HG02678 (cell line): ENCODE data around the gene SGK1.
"Not testable (repeated sequence)": the region's sequence is repeated elsewhere in the genome, so short reads cannot be mapped to it uniquely, and the experiment has no call there.

Experiments
- ATAC-seq: cut with Tn5 transposase; IDR thresholded peaks from one replicate; pipeline ENCODE4 v1.9.1; 2021; ENCODE audit warnings: mild to moderate bottlenecking, moderate library complexity; ENCODE audit not compliant: unreplicated experiment

Gene SGK1

DNA sequence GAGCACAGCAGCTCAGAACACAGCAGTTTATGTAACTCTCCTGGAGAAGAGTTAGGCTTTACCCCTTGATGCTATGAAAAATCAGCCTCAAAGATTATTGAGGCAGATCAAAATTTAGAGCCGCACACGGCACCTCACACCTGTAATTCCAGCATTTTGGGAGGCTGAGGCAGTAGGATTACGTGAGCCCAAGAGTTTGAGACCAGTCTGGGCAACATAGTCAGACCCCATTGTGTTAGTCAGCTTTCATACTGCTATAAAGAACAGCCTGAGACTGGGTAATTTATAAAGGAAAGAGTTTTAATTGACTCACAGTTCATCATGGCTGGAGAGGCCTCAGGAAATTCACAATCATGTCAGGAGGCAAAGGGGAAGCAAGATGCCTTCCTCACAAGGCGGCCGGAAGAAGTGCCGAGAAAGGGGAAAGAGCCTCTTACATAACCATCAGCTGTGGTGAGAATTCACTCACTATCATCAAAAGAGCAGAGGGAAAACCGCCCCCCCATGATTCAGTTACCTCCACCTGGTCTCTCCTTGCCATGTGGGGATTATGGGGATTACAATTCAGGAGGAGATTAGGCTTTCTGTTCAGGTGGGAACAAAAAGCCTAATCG lies 87.7 kb downstream of the SGK1 start:
- ATAC-seq: no peak

DNA sequence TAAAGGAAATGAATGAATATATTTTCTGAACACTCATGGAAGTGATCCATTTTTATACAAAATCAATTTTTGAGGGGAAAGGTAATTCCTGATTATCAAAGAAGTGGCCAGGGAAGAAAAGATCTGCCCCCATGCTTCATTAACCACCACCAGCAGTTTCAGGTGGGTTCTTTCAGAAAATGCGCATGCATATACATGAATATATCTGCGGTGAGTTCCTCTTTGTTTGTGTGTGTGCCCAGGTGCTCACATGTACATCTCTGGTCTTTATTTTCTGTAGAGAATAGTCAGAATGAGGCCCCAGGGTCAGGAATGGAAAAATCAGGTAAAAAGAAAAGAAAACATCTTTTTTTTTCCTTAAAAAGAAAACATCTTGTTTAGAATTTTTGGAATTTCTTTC lies 88.4 kb downstream of the SGK1 start:
- no peak for ATAC-seq

DNA sequence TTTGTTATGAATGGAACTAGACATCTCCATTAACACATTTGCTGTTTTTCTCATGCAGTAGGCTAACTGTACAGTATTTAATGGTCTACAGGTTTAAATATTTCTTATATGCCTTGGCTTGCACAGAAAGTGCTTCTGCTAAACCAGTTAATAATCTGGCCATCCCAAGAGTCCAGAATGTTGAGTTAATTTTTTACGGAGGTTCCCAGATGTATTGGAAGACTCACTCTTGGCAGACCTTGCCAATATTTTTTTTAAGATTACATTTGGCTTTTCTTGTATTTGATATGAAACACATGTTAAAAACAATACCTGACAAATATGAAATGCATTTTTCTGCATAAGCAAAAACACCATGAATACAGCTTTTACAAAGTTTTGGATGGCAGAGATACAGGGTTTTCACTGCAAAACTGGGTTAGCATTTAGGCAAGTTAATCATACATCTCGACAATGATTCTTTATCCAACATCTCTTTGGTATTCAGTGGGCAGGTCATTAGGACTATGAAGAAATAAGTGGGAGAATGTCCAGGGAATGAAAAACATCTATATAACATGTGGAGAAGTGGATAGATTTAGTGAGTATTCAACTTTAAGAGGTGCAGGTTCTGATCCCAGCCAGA lies 94.0 kb downstream of the SGK1 start:
- ATAC-seq: no peak

DNA sequence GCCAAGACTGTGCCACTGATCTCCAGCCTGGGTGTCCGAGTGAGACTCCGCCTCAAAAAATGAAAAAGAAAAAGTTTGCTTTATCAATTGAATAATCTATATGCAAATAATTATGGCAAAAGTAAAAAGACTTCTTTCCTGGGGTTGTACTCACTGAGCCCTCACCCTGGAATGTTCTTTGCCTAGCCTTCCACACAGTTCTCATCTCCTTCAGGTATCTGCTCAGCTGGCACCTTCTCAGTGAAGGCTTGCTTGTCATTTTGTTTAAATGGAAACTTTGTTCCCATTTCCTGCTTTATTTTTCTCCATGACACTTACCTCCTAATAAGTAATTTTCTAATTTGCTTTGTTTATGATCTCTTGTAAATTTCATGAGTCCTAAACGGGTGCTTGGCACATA lies 96.7 kb downstream of the SGK1 start:
- no peak for ATAC-seq

DNA sequence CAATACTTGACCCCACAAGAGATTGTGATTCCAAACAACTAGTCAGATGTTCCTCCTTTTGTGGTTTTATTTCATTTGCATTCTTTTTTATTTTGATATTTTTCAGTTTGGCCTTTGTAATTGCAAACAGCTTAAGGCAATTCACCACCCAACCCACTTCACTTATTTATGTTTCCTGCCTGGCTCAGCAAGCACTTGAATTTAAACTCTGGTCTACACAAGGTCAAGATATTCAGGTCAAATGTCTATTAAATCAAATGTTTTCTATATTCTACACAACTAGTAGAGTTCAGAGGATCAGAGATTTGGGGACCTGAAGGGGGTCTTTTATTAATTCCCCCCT lies 100.1 kb downstream of the SGK1 start:
- no peak for ATAC-seq

DNA sequence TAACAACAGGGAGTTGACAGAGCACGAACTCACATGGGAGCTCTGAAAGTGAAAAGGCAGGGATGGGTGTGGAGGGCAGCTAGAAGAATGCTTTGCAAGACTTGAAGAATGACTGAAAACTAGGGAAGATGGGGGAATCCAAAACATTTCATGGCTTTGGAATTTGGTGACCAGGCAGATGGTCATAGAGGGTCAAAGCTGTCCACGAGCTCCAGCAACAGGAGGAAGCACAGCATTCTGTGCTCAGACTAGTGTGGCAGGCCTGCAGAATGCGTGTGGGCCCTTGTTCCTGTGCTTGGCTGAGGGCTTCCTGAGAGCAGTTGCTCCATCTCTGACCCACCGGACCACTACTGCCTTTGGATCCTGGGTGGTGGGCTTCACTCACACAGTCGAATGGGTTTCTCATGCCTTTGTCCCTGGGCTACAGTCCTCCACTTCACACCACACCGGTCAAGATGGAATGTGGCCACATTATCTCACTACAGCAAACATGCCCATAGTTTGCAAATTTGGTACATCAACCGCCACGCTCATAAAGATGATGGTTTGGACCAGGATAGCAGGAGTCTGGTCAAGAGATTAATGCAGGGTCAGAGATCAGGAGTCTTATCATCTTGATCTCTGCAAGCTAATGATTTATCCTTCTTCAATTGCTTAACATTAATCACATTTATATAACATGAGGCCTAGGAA lies 100.7 kb downstream of the SGK1 start:
- no peak for ATAC-seq

DNA sequence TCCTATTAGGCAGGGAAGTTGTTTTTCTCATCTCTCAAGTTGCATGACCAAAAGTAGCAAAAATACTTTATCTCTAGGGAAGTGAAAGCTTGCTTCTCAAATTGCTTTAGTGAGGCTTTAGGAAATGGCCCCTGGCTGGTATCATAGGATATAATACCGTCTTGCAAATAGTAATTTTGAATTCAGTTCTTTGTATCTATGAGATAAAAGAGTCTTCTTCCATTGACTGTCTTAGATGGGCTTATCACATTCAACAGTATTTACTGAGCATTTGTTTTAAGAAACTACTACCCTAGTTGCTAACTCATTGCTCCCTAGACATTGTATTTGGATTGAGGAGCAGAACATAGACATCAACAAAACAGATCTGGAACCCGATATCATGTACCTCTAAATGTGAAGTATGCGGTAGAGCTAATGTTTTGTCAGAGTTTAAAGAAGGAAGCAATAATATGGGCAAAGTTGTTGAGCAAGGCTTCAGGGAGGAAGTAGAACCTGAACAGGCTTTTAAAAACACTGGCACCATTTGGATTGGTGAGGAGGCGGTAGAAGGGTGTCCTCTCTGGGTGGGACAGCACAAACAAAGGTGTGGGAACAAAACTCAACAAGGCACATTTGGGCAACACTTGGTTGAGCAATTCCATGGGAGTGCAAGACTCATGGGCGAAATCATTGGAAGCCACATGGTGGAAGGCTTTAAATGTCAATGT lies 101.5 kb downstream of the SGK1 start:
- peak; percentile 45 for ATAC-seq

DNA sequence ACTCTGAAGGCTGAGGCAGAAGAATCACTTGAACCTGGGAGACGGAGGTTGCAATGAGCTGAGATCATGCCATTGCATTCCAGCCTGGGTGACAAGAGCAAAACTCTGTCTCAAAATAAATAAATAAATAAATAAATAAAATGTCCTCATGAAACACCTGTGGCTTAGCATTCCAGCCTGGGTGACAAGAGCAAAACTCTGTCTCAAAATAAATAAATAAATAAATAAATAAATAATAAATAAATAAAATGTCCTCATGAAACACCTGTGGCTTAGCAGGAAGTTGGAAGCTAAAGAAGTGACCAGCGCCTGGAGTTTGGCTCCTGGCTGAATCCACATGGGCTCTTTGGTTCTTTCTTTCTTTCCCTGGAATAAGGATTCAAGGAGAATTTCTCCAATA lies 104.5 kb downstream of the SGK1 start:
- ATAC-seq: not testable (repeated sequence)

DNA sequence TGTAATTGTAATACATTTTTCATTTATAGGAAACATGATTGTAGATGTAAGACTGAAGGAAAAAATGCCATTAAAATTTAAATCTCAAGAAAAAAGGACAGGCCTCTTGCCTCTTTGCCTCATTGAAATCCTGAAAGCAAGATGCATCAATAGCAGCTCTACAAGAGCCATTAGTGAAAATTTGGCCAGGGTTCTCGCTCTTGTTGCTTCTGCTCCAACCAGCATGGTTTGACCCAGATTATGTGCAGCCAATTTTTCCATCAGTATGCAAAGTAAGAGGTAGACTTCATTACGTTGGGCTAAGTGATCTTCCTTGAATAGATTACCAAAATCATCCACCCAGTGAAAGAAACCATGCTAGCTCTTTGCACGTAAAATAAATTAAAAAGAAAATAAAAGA lies 106.6 kb downstream of the SGK1 start:
- no peak for ATAC-seq

DNA sequence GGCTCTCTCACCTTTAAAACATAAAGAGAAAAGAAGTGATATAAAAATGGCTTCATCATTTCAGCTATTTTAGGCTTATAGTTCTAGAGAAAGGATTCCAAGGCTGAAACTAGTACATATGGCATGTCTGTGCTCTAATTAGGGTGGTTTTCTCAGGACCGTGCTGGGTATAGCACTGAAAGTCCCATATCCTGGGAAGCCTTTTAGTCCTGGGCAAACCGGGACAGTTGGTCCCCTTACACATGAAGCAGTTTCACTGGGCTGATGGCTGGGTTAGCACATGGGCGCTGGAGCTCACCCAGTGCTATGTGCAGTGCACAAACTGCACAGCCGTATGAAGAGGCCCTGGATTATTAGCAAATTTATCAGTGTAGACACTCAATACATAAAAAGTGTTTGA lies 110.5 kb downstream of the SGK1 start:
- no peak for ATAC-seq

DNA sequence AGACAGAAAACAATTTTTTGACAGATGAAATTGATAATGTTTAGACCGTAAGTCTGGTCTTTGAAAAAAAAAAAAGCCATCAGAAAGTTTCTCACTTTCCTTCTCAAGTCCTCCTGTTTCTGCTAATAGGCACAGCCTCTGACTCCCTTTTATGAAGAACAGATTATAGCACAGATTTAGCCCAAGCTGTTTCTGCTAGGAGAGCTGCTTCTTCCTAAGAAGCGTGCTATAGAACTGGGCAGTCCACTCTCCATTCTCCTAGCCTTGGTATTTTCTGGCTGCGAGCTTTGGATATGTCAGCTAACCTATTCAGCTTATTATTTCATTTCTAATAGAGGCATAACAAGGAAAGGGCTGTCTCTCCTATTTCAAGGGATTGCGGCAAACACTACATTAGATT lies 112.5 kb downstream of the SGK1 start:
- no peak for ATAC-seq

DNA sequence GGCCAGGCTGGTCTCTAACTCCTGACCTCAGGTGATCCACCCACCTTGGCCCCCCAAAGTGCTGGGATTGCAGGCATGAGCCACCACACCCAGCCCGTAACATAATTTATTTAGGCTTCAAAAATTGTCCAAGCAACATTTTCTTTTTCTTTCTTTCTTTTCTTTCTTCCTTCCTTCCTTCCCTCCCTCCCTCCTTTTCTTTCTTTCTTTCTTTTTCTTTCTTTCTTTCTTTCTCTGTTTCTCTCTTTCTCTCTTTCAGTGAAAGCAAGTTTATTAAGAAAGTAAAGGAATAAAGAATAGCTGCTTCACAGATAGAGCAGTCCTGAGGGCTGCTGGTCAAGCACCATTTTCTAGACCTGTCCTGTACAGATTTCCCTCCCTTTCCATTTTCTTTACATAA lies 113.2 kb downstream of the SGK1 start:
- not testable (repeated sequence) for ATAC-seq

DNA sequence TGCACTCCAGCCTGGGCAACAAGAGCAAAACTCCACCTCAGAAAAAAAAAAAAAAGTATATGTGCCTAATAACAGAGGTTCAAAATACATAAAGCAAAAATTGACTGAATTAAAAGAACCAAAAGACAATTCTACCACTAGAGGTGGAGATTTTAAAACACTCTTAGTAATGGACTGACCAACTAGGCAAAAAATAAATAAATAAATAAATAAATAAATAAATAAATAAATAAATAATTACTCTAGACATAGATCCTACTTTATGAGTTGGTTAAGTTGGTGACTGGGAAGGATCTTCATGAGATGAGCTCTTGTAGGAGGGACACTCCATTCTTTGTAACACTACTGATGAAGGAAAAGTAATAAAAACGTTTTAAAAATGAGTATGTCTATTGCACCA lies 113.9 kb downstream of the SGK1 start:
- no peak for ATAC-seq

DNA sequence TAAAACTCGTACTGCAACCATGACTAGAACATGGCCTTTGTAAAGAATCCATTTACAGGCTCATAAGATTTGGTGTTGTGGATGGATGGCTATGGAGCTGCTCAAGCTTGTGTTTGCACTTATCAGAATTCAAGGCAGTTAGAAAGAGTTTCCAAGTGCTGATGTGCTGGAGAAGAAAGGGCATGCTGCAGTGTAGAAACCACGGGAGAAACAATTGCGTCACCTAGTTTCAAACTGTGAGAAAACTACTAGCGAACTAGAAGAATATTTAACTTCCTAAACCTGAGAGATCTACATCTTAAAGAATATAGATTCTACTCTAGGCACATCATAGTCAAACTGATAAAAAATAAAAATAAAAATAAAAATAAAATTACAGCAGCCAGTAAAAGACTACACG lies 116.2 kb downstream of the SGK1 start:
- no peak for ATAC-seq

DNA sequence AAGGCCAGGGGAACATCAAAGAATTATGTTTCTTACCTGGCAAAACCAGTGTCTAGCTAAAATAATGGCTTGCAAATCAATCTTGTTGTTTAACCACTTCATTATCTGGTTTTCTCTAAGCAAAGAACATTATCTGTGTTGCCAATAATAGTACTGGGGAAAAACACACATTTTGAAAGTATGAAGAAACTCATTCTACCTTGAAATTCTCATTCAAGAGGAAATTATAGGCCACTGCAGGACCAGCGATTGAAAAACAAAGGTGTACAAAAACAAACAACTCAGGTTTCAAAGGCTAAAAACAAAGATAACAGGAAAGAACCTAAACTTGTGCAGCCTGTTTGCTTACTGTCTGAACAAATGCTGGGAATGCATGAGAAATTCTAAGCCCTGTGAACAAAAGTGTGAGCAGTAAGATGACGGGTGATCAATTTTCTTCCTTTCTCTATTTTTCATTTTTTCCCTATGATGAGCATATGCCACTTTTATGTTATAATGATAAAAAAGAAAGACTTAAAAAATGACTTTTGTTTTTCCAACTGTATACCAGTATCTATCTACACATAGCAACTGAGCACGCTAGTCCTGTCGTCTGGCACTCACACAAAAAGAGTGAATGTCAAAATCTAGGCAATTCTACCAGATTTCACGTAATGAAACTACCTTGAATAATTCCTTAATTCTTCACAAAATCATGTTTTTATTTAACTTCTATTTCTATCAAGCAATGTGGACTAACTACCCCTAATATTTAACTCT lies 117.9 kb downstream of the SGK1 start:
- ATAC-seq: peak; percentile 54

DNA sequence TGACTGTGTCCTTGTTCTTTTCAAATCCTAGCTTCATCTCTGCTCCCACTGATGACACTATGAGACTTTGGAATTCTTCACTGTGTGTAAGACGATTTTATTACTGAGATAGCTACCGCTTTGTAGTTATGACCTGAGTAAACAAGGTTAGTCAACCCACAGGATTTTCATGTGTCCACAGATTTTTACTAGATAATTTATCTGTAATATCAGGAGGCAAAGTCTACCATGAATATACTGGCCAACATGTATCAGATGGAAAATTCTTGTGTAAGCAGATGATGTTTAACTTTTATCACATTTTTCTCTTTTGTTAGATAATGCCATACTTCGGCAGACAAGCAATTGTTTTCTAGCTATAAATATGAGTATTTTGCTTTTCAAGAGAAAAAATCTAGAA lies 119.8 kb downstream of the SGK1 start:
- ATAC-seq: no peak

DNA sequence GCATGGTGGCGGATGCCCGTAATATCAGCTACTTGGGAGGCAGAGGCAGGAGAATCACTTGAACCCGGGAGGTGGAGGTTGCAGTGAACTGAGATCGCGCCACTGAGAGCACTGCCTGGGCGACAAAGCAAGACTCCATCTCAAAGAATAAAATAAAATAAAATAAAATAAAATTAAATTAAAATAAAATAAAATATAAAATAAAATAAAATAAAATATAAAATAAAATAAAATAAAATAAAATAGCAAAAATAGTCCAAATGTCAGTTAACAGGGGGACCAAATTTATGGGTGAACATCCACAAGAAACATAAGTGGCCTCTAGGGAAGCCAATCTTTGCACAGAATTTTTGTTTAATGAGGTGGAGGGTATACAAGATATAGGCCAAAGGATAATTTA lies 120.2 kb downstream of the SGK1 start:
- ATAC-seq: not testable (repeated sequence)

DNA sequence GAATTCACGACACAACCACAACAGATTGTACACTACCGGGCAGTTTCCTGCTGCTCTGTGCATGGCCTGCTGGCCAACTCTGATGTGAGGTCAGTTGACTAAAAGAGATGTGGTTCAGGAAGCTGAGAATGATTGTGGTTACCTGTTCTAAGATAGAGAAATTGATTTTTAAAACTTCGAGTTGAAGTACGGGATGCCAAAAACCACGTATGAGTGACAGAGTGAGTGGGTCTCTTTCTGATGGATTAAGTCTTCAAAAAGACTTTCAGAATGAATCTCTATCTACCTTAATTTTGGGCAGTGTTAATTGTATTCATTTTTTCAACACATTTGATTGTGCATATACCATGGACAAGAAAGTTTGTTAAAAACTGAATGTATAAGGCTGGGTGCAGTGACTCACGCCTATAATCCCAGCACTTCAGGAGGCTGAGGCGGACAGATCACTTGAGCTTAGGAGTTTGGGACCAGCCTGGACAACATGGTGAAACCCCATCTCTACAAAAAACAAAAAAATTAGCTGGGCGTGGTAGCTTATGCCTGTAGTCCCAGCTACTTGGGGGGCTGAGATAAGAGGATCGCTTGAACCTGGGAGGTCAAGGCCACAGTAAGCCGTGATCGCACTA lies 121.2 kb downstream of the SGK1 start:
- ATAC-seq: peak; percentile 49

DNA sequence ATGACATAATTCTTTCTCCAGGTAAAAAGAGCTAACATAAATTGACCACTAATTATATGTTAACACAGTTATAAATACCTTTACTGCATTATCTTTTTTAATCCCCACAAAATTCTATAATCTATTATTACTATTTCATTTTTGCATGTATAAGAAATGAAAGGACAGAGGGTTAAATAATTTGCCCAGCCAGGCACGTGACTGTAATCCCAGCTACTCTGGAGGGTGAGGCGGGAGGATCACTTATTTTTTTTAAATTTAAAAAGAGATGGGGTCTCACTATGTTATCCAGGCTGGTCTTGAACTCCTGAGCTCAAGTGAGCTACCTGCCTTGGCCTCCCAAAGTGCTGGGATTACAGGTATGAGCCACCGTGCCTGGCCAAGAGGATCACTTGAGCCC lies 121.9 kb downstream of the SGK1 start:
- no peak for ATAC-seq

DNA sequence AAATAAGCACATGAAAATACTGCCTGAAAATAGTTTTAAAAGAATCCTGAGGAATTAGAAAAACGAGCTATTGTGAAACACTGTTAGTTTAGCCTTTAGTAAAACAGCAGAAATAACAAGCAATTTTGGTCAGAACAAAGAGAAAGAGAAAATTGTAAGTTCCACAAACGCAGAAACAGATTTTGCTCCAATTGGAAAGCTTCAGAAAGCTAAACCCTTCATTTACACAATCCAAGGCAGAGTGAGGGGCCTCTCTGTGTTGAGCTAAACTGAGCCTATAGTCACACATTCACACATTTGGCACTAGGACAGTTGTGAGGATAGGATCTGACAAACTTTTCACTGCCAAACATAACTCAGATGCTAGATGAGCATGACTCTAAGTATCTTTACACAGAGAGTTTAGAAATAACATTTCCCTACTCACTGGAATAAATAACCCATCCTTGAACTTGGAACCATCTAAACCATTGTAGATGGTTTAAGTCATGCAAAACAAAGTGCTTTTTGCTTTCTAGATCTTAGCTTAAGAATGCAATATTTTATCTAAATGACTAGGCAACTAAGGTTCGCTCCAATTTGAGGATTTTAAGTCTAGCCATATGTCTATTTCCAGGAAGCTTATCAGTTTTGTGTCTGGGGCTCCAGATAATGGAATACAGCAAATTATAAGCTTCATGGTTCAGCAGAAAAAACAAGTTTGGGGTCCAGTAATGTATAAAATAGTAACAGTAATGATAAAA lies 122.6 kb downstream of the SGK1 start:
- no peak for ATAC-seq
